Measurements from ENCODE around the gene STAU1.

- TF ChIP-seq CTCF (IDR thresholded peaks at IDR 0.05) = no peak
- TF ChIP-seq POLR2A (IDR thresholded peaks at IDR 0.05) = no peak
Observed at GRCh38 chr20:49136817-49137571, 51.1 kb downstream of the STAU1 start.
